ENCODE measurements around the gene CAVIN4. TPM values are rescaled to one million over a fixed set of nuclear protein-coding genes. Genes with fewer than 3 reads are reported as not detected.

Gene CAVIN4
- total RNA-seq, 1 experiment from 2014 or later = 1.3 TPM

GRCh38 chr9:100578610-100579009 lies 731 bp downstream of the CAVIN4 start:
- no peak overlapping the region for H3K27ac ChIP-seq
- H3K27me3 ChIP-seq (ENCODE audit: insufficient read depth, low read depth) = no peaks in the 10 kb centered on the region
- no peak overlapping the region for H3K4me3 ChIP-seq
- BruUV-seq (replicated peaks) = no TSS peak
- TF ChIP-seq EZH2 (IDR thresholded peaks at IDR 0.05; ENCODE audit: low read depth) (no peak), CTCF (conservative IDR thresholded peaks at IDR 0.05) (no peak)
- no peaks in the 10 kb centered on the region for H3K9me2 ChIP-seq (ENCODE audit: insufficient read depth)
- no peaks in the 10 kb centered on the region for H3K9me3 ChIP-seq (ENCODE audit: insufficient read depth, low read depth)
- intact Hi-C loops (cut with micrococcal nuclease; ENCODE audit: unreplicated experiment) = no loop called here
- no peaks in the 10 kb centered on the region for H4K20me1 ChIP-seq (ENCODE audit: insufficient read depth)
- ChIA-PET POLR2A (ENCODE audit: unreplicated experiment) (no interaction called here), CTCF (no interaction called here)
- no peak overlapping the region for H2AFZ ChIP-seq
- peaks cover 15% of the 10 kb centered on the region; the same call in 1 of the 2 replicates for H3F3A ChIP-seq (ENCODE audit: insufficient read depth, low read depth)
- H3K4me2 ChIP-seq = no peak overlapping the region
- DNase-seq = no peak
- H3K79me2 ChIP-seq (ENCODE audit: low read depth) = no peaks in the 10 kb centered on the region
- no peaks in the 10 kb centered on the region for H3K36me3 ChIP-seq (ENCODE audit: low read depth)
- peaks cover 18% of the 10 kb centered on the region for H3K4me1 ChIP-seq (replicated peaks; ENCODE audit: insufficient read depth)

GRCh38 chr9:100579665-100580064 lies 1.8 kb downstream of the CAVIN4 start:
- Histone ChIP-seq H3K4me2 (no peak overlapping the region), H3K36me3 (ENCODE audit: low read depth) (no peaks in the 10 kb centered on the region), H3F3A (ENCODE audit: insufficient read depth, low read depth) (peaks cover 15% of the 10 kb centered on the region; the same call in 1 of the 2 replicates), H4K20me1 (ENCODE audit: insufficient read depth) (no peaks in the 10 kb centered on the region), H2AFZ (no peak overlapping the region), H3K4me3 (no peak overlapping the region), H3K9me2 (ENCODE audit: insufficient read depth) (no peaks in the 10 kb centered on the region), H3K27ac (no peak overlapping the region), H3K27me3 (ENCODE audit: insufficient read depth, low read depth) (no peaks in the 10 kb centered on the region), H3K79me2 (ENCODE audit: low read depth) (no peaks in the 10 kb centered on the region), H3K4me1 (replicated peaks; ENCODE audit: insufficient read depth) (peaks cover 18% of the 10 kb centered on the region), H3K9me3 (ENCODE audit: insufficient read depth, low read depth) (no peaks in the 10 kb centered on the region)
- BruUV-seq (replicated peaks) = no TSS peak
- no peak for DNase-seq
- intact Hi-C loops (cut with micrococcal nuclease; ENCODE audit: unreplicated experiment) = no loop called here
- POLR2A ChIA-PET (ENCODE audit: unreplicated experiment) = no interaction called here
- CTCF ChIA-PET = no interaction called here
- TF ChIP-seq CTCF (conservative IDR thresholded peaks at IDR 0.05) (no peak), EZH2 (IDR thresholded peaks at IDR 0.05; ENCODE audit: low read depth) (no peak)

GRCh38 chr9:100580257-100580656 lies 2.4 kb downstream of the CAVIN4 start:
- H3K4me2 ChIP-seq = no peak overlapping the region
- H3K4me1 ChIP-seq (replicated peaks; ENCODE audit: insufficient read depth) = peaks cover 13% of the 10 kb centered on the region
- no peak overlapping the region for H2AFZ ChIP-seq
- no peaks in the 10 kb centered on the region for H3K9me2 ChIP-seq (ENCODE audit: insufficient read depth)
- no peak overlapping the region for H3K27ac ChIP-seq
- no peaks in the 10 kb centered on the region for H3K9me3 ChIP-seq (ENCODE audit: insufficient read depth, low read depth)
- DNase-seq = no peak
- CTCF ChIA-PET = no interaction called here
- no peaks in the 10 kb centered on the region for H4K20me1 ChIP-seq (ENCODE audit: insufficient read depth)
- H3K4me3 ChIP-seq = no peak overlapping the region
- TF ChIP-seq EZH2 (IDR thresholded peaks at IDR 0.05; ENCODE audit: low read depth) = no peak
- no peak for TF ChIP-seq CTCF (conservative IDR thresholded peaks at IDR 0.05)
- no peaks in the 10 kb centered on the region for H3K27me3 ChIP-seq (ENCODE audit: insufficient read depth, low read depth)
- intact Hi-C loops (cut with micrococcal nuclease; ENCODE audit: unreplicated experiment) = no loop called here
- H3K36me3 ChIP-seq (ENCODE audit: low read depth) = no peaks in the 10 kb centered on the region
- peaks cover 13% of the 10 kb centered on the region; the same call in 1 of the 2 replicates for H3F3A ChIP-seq (ENCODE audit: insufficient read depth, low read depth)
- POLR2A ChIA-PET (ENCODE audit: unreplicated experiment) = no interaction called here
- no TSS peak for BruUV-seq (replicated peaks)
- no peaks in the 10 kb centered on the region for H3K79me2 ChIP-seq (ENCODE audit: low read depth)
